B cell (primary cell): ENCODE results near the gene ZNF316. TPM values are rescaled to one million over a fixed set of nuclear protein-coding genes. Genes with fewer than 3 reads are reported as not detected.
A peak's percentile ranks its signal among the peaks of the same experiment; 100 is the strongest.

ENCODE experiments used
- ATAC-seq: fragments of 200-7000 bp; cut with Tn5 transposase; one replicate; pipeline ENCODE4 v1.10.0; 2021; ENCODE audit warnings: low read depth, mild to moderate bottlenecking, moderate number of reproducible peaks, moderate library complexity
- CTCF ChIA-PET: fragments of 350-600 bp; sonication (Branson Sonifier 250); formaldehyde crosslinking; loops from one replicate; lab custom pipeline; 2021; ENCODE audit warnings: antibody characterized with exemption, inconsistent platforms; lab: Charles Lee
- POLR2A ChIA-PET: fragments of 350-600 bp; sonication (Branson Sonifier 250); formaldehyde crosslinking; loops from one replicate; lab custom pipeline; 2021; ENCODE audit warnings: antibody characterized with exemption; lab: Charles Lee
- DNase-seq: peaks from one replicate; pipeline ENCODE4 v3.0.0; 2013
- H2AFZ ChIP-seq: 2 replicates; pipeline ENCODE4 v1.6.1; 2012; ENCODE audit warnings: mild to moderate bottlenecking, low read depth, low read length; ENCODE audit not compliant: insufficient read depth, poor library complexity, severe bottlenecking
- H3K27ac ChIP-seq, 2 donors: 1 replicate in 1 of 2; 2 replicates in 1 of 2; pipeline ENCODE4 v1.5.1; 2012 to 2013; ENCODE audit warnings: low read length in 2 of 2, mild to moderate bottlenecking in 2 of 2, moderate library complexity in 1 of 2
- H3K27me3 ChIP-seq, 4 experiments: fragments of 200-600 bp in 1 of 4; sonication (generic) in 1 of 4; replicated peaks in 1 of 4; 1 replicate in 2 of 4; 2 replicates in 2 of 4; pipeline versions ENCODE4 v1.6.1 to v1.7.0; 2013 to 2016; ENCODE audit warnings: low read length in 3 of 4, mild to moderate bottlenecking in 2 of 4, mixed read lengths in 1 of 4, moderate library complexity in 1 of 4; ENCODE audit not compliant: insufficient read depth in 4 of 4, control insufficient read depth in 3 of 4; ENCODE audit errors: control extremely low read depth in 1 of 4
- H3K36me3 ChIP-seq, 2 experiments: replicated peaks in 1 of 2; 1 replicate in 1 of 2; 2 replicates in 1 of 2; pipeline versions ENCODE4 v1.6.1 to v1.7.1; 2013; ENCODE audit warnings: low read length in 1 of 2; ENCODE audit not compliant: insufficient read depth in 2 of 2, control insufficient read depth in 1 of 2; ENCODE audit errors: control extremely low read depth in 1 of 2, extremely low read depth in 1 of 2
- H3K4me1 ChIP-seq, 2 donors: fragments of 200-600 bp in 1 of 2; sonication (generic) in 1 of 2; 1 replicate in 1 of 2; 2 replicates in 1 of 2; pipeline versions ENCODE4 v1.5.1 to v1.6.1; 2013 to 2017; ENCODE audit warnings: low read length in 2 of 2; ENCODE audit not compliant: control insufficient read depth in 2 of 2, insufficient read depth in 2 of 2
- H3K4me2 ChIP-seq: replicated peaks from 2 replicates; pipeline ENCODE3; 2012; ENCODE audit warnings: mild to moderate bottlenecking, low read depth, low read length; ENCODE audit not compliant: poor library complexity, severe bottlenecking
- H3K4me3 ChIP-seq, 5 experiments: fragments of 200-600 bp in 1 of 5; sonication (generic) in 1 of 5; 1 replicate in 3 of 5; 2 replicates in 2 of 5; pipeline versions ENCODE4 v1.5.1 to v1.7.0; 2011 to 2016; ENCODE audit warnings: low read length in 4 of 5, mild to moderate bottlenecking in 4 of 5, low read depth in 2 of 5, control low read depth in 1 of 5, moderate library complexity in 1 of 5; ENCODE audit not compliant: insufficient read depth in 1 of 5; ENCODE audit errors: control extremely low read depth in 1 of 5, extremely low read depth in 1 of 5
- H3K79me2 ChIP-seq: fragments of 200-600 bp; sonication (generic); one replicate; pipeline ENCODE4 v1.6.0; 2016; ENCODE audit warnings: low read length; ENCODE audit not compliant: control insufficient read depth, insufficient read depth
- H3K9ac ChIP-seq: fragments of 200-600 bp; sonication (generic); 2 replicates; pipeline ENCODE4 v1.6.1; 2017; ENCODE audit warnings: mild to moderate bottlenecking, low read length, moderate library complexity
- H3K9me3 ChIP-seq, 3 donors: one replicate each; pipeline versions ENCODE4 v1.6.1 to v1.7.1; 2013; ENCODE audit warnings: low read length in 2 of 3; ENCODE audit not compliant: control insufficient read depth in 2 of 3, insufficient read depth in 1 of 3; ENCODE audit errors: control extremely low read depth in 1 of 3
- H4K20me1 ChIP-seq: 2 replicates; pipeline ENCODE4 v1.6.0; 2012; ENCODE audit warnings: mild to moderate bottlenecking, low read length; ENCODE audit not compliant: insufficient read depth, control insufficient read depth, poor library complexity, severe bottlenecking
- H3K27ac Mint-ChIP-seq: one replicate; pipeline ENCODE4 v1.8.0; 2021; ENCODE audit warnings: mixed read lengths
- H3K27me3 Mint-ChIP-seq: one replicate; pipeline ENCODE4 v1.8.0; 2021; ENCODE audit warnings: mixed read lengths
- H3K4me1 Mint-ChIP-seq: one replicate; pipeline ENCODE4 v1.8.0; 2021; ENCODE audit warnings: mixed read lengths
- H3K4me3 Mint-ChIP-seq: one replicate; pipeline ENCODE4 v1.8.0; 2021; ENCODE audit warnings: mixed read lengths
- H3K9me3 Mint-ChIP-seq: one replicate; pipeline ENCODE4 v1.8.0; 2022; ENCODE audit warnings: mixed read lengths; ENCODE audit not compliant: insufficient read depth
- EZH2 ChIP-seq: IDR thresholded peaks from 2 replicates; pipeline ENCODE4 v1.6.1; 2012; ENCODE audit warnings: borderline replicate concordance, low read depth, mild to moderate bottlenecking, moderate library complexity, low read length; ENCODE audit not compliant: insufficient read depth, poor library complexity, severe bottlenecking
- WGBS: methylation state at CpG from one replicate; pipeline ENCODE4 v1.1.5; 2013; ENCODE audit warnings: missing lambda C conversion rate; ENCODE audit not compliant: insufficient coverage; 5-methylcytosine and 5-hydroxymethylcytosine counted together
- intact Hi-C: fragments of 100-400 bp; cut with micrococcal nuclease; formaldehyde crosslinking; loops from one replicate; pipeline ENCODE4 v1.10.0; 2022
- polyA plus RNA-seq: library from polyadenylated mRNA; depleted of rRNA; stranded (reverse); fragments of >200 nt; gene quantifications from 2 replicates; pipeline ENCODE4 v1.2.3, GENCODE V29; 2012
- total RNA-seq, 2 donors: library from RNA; stranded (reverse); fragments of 120-200 nt in 1 of 2; gene quantifications; 1 replicate in 1 of 2; 2 replicates in 1 of 2; pipeline versions ENCODE4 v1.2.3 to v1.2.4, GENCODE V29; 2013 to 2022
- TF ChIP-seq, protein P1 (sequence below): fragments of 200-600 bp; IDR thresholded peaks from one replicate; pipeline ENCODE4 v1.8.0; 2022; ENCODE audit warnings: antibody characterized with exemption, mild to moderate bottlenecking

Gene ZNF316
- total and polyA plus RNA-seq, 2 donors (not counting 1 experiment from before 2014, with no cell fraction given), result 43.6 to 72.6 TPM

DNA sequence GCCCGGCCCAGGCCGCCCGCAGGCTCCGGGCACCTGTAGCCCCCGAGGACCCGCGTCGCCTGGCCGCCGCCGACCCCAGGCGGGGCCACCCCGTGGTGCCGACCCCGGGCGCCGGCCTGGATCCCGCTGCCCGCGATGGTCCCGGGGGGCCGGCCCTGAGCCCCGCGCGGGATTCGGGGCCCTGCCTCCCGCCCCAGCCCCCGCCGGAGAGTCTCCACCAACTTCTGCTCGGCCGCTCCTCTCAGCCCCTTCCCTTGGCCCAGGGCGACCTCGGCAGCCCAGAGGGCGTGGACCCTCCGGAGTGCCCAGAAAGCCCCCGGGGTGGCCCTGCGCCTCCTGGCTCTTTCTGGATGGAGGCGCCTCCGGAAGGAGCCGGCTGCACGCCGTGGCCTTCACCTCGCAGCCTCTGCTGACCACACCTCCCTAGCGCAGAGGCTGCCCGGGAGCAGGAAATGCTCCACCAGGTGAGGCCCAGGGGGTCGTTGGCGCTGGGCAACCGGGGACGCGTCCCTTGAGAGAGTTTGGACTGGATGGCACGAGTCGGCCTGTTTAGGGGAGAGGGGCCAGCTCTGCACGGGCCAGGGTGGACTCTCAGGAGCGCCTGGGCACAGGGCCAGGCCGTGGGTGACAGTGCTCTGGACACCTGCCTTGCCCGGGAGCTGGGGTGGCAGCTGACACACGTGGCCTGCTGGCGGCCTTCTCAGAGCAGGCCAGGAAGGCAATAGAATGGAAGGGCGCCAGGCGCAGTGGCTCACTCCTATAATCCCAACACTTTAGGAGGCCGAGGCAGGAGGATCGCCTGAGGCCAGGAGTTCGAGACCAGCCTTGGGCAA is 21.2 kb upstream of the ZNF316 start:
- ChIA-PET CTCF (interaction anchor here (0.6 kb wide), 1 partner anchor 173 kb away, joined by 4 read pairs; no protein-coding TSS in a partner anchor), POLR2A (no interaction called here)
- 6% methylated on average over 56 of the region's 63 CpGs for WGBS
- Histone ChIP-seq H2AFZ (peak overlapping the region; percentile 78), H3K9ac (peak overlapping the region; percentile 66), H4K20me1 (no peaks in the 10 kb centered on the region), H3K4me2 (peak overlapping the region; percentile 99), H3K36me3 (no peaks in the 10 kb centered on the region), H3K4me1 (peaks cover 9 to 31% of the 10 kb centered on the region in 2 donors), H3K79me2 (no peaks in the 10 kb centered on the region), H3K27ac (no peak overlapping the region), H3K4me3 (peak overlapping the region in 4 of 5 experiments; percentile 44 to 60 (median 58)), H3K27me3 (peaks cover 0 to 9% (median 3%) of the 10 kb centered on the region in 4 experiments), H3K9me3 (no peaks in the 10 kb centered on the region)
- peaks cover 4% of the 10 kb centered on the region for H3K27me3 Mint-ChIP-seq
- H3K4me3 Mint-ChIP-seq, result peak overlapping the region; percentile 73
- ATAC-seq (peak; percentile 28), DNase-seq (no peak)
- H3K27ac Mint-ChIP-seq, result no peak overlapping the region
- H3K9me3 Mint-ChIP-seq, result no peaks in the 10 kb centered on the region
- intact Hi-C loops, result no loop called here
- TF ChIP-seq EZH2, result no peak
- TF ChIP-seq, protein P1, sequence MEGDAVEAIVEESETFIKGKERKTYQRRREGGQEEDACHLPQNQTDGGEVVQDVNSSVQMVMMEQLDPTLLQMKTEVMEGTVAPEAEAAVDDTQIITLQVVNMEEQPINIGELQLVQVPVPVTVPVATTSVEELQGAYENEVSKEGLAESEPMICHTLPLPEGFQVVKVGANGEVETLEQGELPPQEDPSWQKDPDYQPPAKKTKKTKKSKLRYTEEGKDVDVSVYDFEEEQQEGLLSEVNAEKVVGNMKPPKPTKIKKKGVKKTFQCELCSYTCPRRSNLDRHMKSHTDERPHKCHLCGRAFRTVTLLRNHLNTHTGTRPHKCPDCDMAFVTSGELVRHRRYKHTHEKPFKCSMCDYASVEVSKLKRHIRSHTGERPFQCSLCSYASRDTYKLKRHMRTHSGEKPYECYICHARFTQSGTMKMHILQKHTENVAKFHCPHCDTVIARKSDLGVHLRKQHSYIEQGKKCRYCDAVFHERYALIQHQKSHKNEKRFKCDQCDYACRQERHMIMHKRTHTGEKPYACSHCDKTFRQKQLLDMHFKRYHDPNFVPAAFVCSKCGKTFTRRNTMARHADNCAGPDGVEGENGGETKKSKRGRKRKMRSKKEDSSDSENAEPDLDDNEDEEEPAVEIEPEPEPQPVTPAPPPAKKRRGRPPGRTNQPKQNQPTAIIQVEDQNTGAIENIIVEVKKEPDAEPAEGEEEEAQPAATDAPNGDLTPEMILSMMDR, result no peak
- H3K4me1 Mint-ChIP-seq, result peaks cover 22% of the 10 kb centered on the region
